UCSD-AML1 (cell line): ENCODE measurements around the gene ZMAT5.

ENCODE experiments used
- DNase-seq: peaks from one replicate; lab custom pipeline; 2025; ENCODE audit not compliant: unreplicated experiment; lab: John Stamatoyannopoulos, UW

Gene ZMAT5

DNA sequence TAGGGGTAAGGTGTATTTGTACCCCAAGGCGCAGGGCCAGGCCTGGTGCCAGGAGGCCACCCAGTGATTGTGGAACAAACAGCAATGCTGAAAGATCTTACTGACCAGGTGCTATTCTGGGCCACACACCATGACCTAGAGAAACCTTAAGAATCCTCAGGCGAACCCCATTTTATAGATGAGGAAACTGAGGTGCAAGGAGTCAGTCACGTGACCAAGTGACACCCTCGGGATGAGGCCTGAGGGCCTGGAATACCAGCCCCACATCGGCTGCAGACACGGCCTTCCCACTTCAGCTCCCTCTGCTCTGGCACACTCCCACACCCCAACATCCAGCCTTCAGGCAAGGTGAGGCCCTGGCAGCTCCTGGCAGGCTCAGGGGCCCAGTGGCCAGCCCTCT, 33.9 kb downstream of the ZMAT5 start:
- DNase-seq, result no peak

DNA sequence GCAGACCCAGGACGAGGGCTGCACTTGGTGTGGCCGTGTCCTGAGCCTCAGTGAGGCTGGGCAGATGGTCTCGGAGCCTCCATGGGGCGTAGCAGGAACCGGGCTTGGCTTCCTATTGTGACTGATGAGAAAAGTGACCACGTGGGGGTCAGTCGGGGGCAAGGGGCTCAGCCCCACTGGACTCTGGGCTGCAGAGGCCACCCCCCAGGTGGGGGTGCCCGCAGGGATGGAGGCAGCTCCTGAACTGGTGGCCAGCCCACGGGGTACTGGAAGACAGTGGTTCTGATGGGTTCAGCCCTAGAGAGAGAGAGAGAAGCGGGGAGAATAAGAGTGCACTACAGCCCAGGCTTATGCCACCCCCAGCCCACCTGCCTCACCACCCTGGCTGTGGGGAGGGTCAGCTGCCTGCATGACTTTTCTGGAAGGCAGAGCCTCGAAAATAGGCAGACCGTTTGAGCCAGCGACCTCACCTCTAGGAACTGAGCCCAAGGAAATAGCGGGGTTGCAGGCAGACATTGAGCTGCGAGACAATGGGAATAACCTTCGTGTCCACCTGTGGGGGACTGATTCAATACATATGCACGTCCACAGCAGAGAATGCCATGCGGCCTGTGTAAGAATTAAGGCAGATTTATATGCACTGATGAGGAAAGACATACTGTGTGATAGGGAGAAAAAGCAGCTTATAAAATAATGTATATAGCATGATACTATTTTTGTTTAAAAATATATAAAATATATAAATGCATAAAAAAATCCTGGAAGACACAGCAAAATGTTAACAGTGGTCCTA, 35.6 kb downstream of the ZMAT5 start:
- no peak for DNase-seq

DNA sequence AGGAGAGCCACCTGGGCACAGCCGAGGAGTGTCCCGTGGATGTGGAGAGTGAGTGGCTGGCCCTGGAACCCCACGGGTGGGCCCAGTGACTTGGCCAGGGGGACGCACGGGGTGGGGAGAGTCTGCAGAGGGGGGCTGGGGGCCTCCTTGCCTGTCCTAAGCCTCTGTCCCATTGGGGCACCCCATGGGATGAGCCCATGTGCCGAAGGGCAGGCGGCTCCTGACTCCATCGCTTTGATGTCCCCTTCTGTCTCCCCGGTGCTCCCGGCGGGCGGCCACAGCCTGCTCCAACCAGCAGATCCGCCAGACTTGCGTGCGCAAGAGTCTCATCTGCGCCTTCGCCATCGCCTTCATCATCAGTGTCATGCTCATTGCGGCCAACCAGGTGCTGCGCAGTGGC, 37.6 kb downstream of the ZMAT5 start:
- DNase-seq, result no peak

DNA sequence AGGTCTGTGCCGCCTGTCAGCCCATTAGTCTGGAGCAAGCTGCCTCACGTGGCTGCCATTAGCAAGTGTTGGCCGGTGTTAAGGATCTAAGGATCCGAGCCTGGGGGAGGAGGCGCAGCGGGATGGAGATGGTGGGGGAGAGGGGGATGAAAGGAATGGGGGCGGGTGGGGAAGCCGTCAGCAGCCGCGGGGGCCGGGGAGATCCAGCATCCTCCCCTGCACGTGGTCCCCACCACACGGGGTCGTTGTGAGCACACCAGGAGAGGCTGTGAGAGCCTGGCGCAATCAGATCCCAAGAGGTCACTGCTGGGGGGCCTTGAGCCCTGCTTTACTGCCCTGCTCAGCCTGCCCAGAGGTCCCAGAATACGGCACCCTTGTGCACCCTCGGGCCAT, 39.7 kb downstream of the ZMAT5 start:
- peak; percentile 35 for DNase-seq

- DNase-seq, result no peak
These were observed 40.2 kb downstream of the ZMAT5 start for GRCh38 chr22:29726512-29727130.

DNA sequence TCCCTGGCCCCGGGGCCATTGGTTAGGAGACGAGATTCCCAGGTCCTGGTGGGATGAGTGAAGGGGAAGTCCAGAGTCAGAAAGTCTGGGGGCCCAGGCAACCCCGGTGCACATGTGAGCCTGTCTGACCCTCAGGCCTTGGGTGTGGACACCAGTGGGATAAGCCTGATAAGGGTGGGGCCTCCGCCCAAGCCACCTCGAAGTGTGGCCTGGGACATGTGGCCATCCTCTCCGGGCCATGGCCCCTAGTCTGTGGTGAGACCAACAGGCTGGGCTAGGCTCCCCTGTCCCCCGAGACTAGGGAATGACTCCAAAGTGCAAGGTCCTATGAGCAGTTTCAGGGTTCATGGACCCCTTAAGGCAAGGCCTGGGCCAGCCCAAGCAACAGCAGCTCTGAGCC, 40.7 kb downstream of the ZMAT5 start:
- DNase-seq, result no peak

- no peak for DNase-seq
These were observed 42.0 kb downstream of the ZMAT5 start for GRCh38 chr22:29724843-29725242.

DNA sequence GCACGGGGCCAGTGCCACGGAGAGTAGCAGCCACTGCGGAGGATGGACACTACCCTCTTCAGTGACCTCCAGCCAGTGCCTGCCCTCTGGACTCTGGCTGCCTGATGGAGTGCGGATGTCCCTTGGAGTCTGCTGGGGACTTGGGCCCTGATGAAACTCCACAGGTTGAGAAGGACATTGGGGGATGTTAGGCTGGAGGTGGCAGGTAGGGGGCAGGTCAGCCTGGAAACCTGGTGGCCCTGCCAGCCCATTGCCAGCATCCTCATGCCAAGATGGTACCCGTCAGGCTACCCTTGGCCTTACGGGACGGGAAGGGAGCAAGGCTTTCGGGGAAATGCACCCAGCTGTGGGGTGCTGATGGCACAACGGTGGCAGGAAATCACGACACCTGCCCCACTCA, 43.0 kb downstream of the ZMAT5 start:
- DNase-seq, result no peak

- DNase-seq, result no peak
These were observed 44.2 kb downstream of the ZMAT5 start for GRCh38 chr22:29722587-29722986.

- DNase-seq, result no peak
These were observed 44.7 kb downstream of the ZMAT5 start for GRCh38 chr22:29722151-29722550.

DNA sequence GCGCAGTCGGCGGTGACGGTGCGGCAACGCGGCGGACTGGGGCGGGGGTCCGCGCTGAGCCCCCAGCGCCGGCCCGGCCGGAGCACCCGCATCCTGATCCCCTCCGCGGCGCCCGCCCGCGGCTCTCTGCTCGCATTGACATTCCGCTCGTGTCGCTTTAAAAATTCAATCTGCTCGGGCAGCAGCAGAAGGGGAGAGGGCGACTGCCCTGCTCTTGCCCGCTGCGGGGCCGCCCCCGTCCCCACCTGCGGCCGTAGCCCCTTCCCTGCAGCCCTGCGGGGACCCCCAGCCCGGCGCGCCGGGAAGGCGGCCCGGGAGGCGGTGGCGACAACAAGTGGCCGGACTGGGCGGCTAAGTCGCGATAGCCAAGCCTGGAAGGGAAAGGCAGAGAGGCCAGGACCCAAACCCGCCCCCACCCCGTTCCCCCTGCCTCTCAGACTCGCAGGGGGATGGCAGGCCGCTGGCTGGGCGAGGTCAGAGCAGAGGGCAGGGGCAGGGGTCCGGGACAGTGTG, 45.9 kb downstream of the ZMAT5 start:
- no peak for DNase-seq

- no peak for DNase-seq
These were observed 46.7 kb downstream of the ZMAT5 start, which contains the start of gene CABP7 for GRCh38 chr22:29719899-29720645. Gene CABP7 (plus strand): TSS chr22:29720003. CDS start chr22:29720425, 422 bp downstream.

GRCh38 chr22:29718949-29719898, 47.6 kb downstream of the ZMAT5 start:
- DNase-seq, result no peak

- DNase-seq, result no peak
These were observed 49.0 kb downstream of the ZMAT5 start for GRCh38 chr22:29717789-29718188.

DNA sequence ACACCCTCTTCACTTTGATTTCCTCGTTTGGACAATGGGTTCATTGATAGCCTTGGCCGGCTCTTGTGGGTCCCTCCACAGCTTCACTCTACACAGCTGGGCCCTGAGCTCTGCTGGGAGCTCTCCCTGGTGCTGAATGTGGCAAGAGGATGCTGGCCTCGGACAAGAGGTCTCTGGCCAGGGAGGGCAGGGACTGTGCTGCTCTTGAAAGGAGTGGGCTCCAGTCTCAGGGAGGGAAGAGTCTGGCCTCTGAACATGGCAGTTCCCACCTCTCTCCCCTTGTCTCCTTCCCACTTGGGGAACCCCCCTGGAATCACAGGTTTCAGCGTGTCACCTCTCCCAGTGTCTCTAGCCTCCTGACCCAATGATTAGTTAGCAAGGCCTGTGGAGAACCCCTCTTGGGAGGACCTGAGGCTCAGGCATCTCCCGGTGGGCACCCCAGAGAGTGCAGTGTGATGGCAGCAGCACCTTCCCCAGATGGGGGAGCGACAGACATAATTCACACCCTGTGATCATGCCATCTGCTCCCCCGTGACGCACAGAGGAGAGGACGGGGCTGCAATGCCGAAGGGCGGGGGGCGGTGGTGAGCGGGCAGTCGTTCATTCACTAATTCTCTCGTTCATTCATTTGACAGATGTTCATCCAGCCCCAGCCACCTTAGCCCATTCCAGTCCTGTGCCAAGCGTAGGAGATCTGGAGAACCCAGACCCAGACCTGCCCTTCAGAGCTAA, 49.8 kb downstream of the ZMAT5 start:
- peak; percentile 65 for DNase-seq

DNA sequence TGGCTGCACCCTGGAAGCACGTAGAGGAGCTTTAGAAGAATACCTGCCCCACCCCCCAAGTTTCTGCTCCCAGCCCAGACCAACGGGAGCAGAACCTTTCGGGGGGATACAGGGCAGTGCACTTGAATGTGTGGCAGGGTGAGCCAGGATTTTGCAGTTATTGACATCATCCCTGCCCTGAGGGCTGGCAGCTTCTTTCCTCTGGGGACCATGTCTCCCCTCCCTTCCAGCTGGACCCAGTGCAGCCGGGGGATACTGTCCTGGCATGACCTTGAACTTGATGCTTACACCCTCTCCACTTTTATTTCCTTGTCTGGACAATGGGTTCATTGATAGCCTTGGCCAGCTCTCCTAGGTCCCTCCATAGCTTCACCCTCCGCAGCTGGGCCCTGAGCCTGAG, 51.1 kb downstream of the ZMAT5 start:
- no peak for DNase-seq

GRCh38 chr22:29715240-29715639, 51.6 kb downstream of the ZMAT5 start:
- no peak for DNase-seq

GRCh38 chr22:29713156-29713727, 53.6 kb downstream of the ZMAT5 start:
- no peak for DNase-seq

- DNase-seq, result no peak
These were observed 54.7 kb downstream of the ZMAT5 start for GRCh38 chr22:29712119-29712518.
